Mammary microvascular endothelial cell (primary cell): ENCODE measurements around the gene CYP4A11. TPM values are rescaled to one million over a fixed set of nuclear protein-coding genes. Genes with fewer than 3 reads are reported as not detected.

Experiments used
- total RNA-seq: library from RNA; depleted of rRNA; stranded (reverse); fragments of >200 nt; gene quantifications from 2 replicates; pipeline ENCODE4 v1.2.3, GENCODE V29; 2015

Gene CYP4A11, protein sequence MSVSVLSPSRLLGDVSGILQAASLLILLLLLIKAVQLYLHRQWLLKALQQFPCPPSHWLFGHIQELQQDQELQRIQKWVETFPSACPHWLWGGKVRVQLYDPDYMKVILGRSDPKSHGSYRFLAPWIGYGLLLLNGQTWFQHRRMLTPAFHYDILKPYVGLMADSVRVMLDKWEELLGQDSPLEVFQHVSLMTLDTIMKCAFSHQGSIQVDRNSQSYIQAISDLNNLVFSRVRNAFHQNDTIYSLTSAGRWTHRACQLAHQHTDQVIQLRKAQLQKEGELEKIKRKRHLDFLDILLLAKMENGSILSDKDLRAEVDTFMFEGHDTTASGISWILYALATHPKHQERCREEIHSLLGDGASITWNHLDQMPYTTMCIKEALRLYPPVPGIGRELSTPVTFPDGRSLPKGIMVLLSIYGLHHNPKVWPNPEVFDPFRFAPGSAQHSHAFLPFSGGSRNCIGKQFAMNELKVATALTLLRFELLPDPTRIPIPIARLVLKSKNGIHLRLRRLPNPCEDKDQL
- total RNA-seq, result not detected in 2 replicates

DNA sequence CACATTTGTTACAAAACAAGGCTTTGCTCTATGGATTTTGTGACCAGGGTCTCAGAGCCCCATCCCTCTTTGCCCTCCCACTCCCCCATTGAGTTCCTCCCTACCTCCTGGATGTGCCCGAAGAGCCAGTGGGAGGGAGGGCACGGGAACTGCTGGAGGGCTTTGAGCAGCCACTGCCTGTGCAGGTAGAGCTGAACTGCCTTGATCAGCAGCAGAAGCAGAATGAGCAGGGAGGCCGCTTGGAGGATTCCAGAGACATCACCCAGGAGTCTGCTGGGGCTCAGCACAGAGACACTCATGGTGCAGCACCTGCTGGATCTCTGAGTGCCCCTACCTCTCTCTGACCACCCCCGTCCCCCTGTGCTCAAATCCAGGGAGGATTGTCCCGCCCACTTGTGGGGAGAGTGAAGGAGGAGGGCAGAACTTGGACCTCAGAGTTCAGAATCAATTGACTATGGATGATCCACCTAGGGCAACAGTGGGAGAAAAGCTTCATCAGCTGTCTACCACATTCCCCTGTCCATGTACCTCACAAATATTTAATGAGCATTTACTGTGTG, at the start of gene CYP4A11:
CYP4A11 (minus strand) TSS at position 342 of the 560 bp plus-strand sequence; CDS start at position 299, 43 bp downstream.

Other genes starting within 250 kb of the CYP4A11 start
- 56.5 and 65.6 TPM in 2 replicates for gene EFCAB14, start 222.4 kb downstream of the CYP4A11 start, total RNA-seq
- not detected in 2 replicates for gene CYP4B1, start 142.4 kb downstream of the CYP4A11 start, total RNA-seq
- 0.33 TPM in 1 of 2 replicates, not detected in the other for gene CYP4X1, start 82.2 kb upstream of the CYP4A11 start, total RNA-seq
- gene CYP4Z1, start 125.8 kb upstream of the CYP4A11 start, total RNA-seq, result not detected in 2 replicates
- not detected in 2 replicates for gene CYP4A22, start 196.0 kb upstream of the CYP4A11 start, total RNA-seq
- gene PDZK1IP1, start 248.6 kb upstream of the CYP4A11 start, total RNA-seq, result 0.13 and 0.30 TPM in 2 replicates